ENCODE data around the gene FMNL3.

GRCh38 chr12:49669796-49670195, 37.4 kb downstream of the FMNL3 start:
- TF ChIP-seq, protein P1, sequence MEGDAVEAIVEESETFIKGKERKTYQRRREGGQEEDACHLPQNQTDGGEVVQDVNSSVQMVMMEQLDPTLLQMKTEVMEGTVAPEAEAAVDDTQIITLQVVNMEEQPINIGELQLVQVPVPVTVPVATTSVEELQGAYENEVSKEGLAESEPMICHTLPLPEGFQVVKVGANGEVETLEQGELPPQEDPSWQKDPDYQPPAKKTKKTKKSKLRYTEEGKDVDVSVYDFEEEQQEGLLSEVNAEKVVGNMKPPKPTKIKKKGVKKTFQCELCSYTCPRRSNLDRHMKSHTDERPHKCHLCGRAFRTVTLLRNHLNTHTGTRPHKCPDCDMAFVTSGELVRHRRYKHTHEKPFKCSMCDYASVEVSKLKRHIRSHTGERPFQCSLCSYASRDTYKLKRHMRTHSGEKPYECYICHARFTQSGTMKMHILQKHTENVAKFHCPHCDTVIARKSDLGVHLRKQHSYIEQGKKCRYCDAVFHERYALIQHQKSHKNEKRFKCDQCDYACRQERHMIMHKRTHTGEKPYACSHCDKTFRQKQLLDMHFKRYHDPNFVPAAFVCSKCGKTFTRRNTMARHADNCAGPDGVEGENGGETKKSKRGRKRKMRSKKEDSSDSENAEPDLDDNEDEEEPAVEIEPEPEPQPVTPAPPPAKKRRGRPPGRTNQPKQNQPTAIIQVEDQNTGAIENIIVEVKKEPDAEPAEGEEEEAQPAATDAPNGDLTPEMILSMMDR (IDR thresholded peaks at IDR 0.05): no peak
- TF ChIP-seq EP300 (IDR thresholded peaks at IDR 0.05): no peak
- no peak for TF ChIP-seq POLR2AphosphoS5 (IDR thresholded peaks at IDR 0.05)
